NCI-H2171 (cell line): ENCODE results near the gene NEO1.
"Not testable (repeated sequence)": the region's sequence is repeated elsewhere in the genome, so short reads cannot be mapped to it uniquely, and the experiment has no call there.

Experiments used
- DNase-seq: peaks from one replicate; lab custom pipeline; 2025; lab: John Stamatoyannopoulos, UW

Gene NEO1

GRCh38 chr15:73200339-73200738, 148.1 kb downstream of the NEO1 start:
- no peak for DNase-seq

- no peak for DNase-seq
Measured at GRCh38 chr15:73210630-73211029, 158.4 kb downstream of the NEO1 start.

GRCh38 chr15:73212424-73212823, 160.2 kb downstream of the NEO1 start:
- no peak for DNase-seq

- DNase-seq = not testable (repeated sequence)
Measured at GRCh38 chr15:73221450-73221849, 169.2 kb downstream of the NEO1 start.

- no peak for DNase-seq
Measured at GRCh38 chr15:73225358-73226015, 173.2 kb downstream of the NEO1 start.

GRCh38 chr15:73226093-73226814, 174.0 kb downstream of the NEO1 start:
- no peak for DNase-seq

- DNase-seq = no peak
Measured at GRCh38 chr15:73227433-73228056, 175.3 kb downstream of the NEO1 start.

- DNase-seq = no peak
Measured at GRCh38 chr15:73228128-73228646, 175.9 kb downstream of the NEO1 start.

- DNase-seq = no peak
Measured at GRCh38 chr15:73231661-73232419, 179.6 kb downstream of the NEO1 start.

GRCh38 chr15:73232776-73233175, 180.5 kb downstream of the NEO1 start:
- no peak for DNase-seq

- DNase-seq = no peak
Measured at GRCh38 chr15:73233623-73234022, 181.4 kb downstream of the NEO1 start.

GRCh38 chr15:73237910-73238309, 185.6 kb downstream of the NEO1 start:
- no peak for DNase-seq

- no peak for DNase-seq
Measured at GRCh38 chr15:73239564-73240215, 187.4 kb downstream of the NEO1 start.

GRCh38 chr15:73240866-73241499, 188.7 kb downstream of the NEO1 start:
- peak; percentile 41 for DNase-seq

GRCh38 chr15:73244333-73244732, 192.1 kb downstream of the NEO1 start:
- DNase-seq = no peak

- DNase-seq = no peak
Measured at GRCh38 chr15:73246439-73246838, 194.2 kb downstream of the NEO1 start.

- no peak for DNase-seq
Measured at GRCh38 chr15:73246898-73247297, 194.6 kb downstream of the NEO1 start.

- no peak for DNase-seq
Measured at GRCh38 chr15:73247331-73247730, 195.1 kb downstream of the NEO1 start.

- no peak for DNase-seq
Measured at GRCh38 chr15:73249499-73249898, 197.2 kb downstream of the NEO1 start.

GRCh38 chr15:73254598-73254997, 202.3 kb downstream of the NEO1 start:
- no peak for DNase-seq
